ENCODE data around the gene LHFPL2. TPM values are rescaled to one million over a fixed set of nuclear protein-coding genes. Genes with fewer than 3 reads are reported as not detected.

The LHFPL2 gene
- polyA plus RNA-seq, 1 donor from 2014 or later: 9.1 TPM

- Mint-ChIP-seq H3K27me3 (no peaks in the 10 kb centered on the region), H3K4me3 (no peak overlapping the region), H3K27ac (no peak overlapping the region), H3K9me3 (no peaks in the 10 kb centered on the region), H3K4me1 (peaks cover 6 to 8% (median 8%) of the 10 kb centered on the region in 3 donors), H3K36me3 (peaks cover 4% of the 10 kb centered on the region)
These were observed 122.5 kb downstream of the LHFPL2 start for GRCh38 chr5:78526049-78526525.

GRCh38 chr5:78523314-78524193 lies 125.0 kb downstream of the LHFPL2 start:
- Mint-ChIP-seq H3K27ac (peak overlapping the region in 1 of 3 donors; percentile 72), H3K9me3 (no peaks in the 10 kb centered on the region), H3K4me3 (no peak overlapping the region), H3K36me3 (peaks cover 4% of the 10 kb centered on the region), H3K4me1 (peaks cover 5 to 8% (median 6%) of the 10 kb centered on the region in 3 donors), H3K27me3 (no peaks in the 10 kb centered on the region)

GRCh38 chr5:78522476-78523260 lies 125.9 kb downstream of the LHFPL2 start:
- Mint-ChIP-seq H3K4me1 (peaks cover 5 to 8% (median 6%) of the 10 kb centered on the region in 3 donors), H3K4me3 (no peak overlapping the region), H3K27me3 (no peaks in the 10 kb centered on the region), H3K36me3 (no peaks in the 10 kb centered on the region), H3K27ac (no peak overlapping the region), H3K9me3 (no peaks in the 10 kb centered on the region)

GRCh38 chr5:78521455-78521854 lies 127.1 kb downstream of the LHFPL2 start:
- H3K4me1 Mint-ChIP-seq: peaks cover 4 to 8% (median 5%) of the 10 kb centered on the region in 3 donors
- H3K9me3 Mint-ChIP-seq: no peaks in the 10 kb centered on the region
- no peak overlapping the region for H3K4me3 Mint-ChIP-seq
- no peaks in the 10 kb centered on the region for H3K36me3 Mint-ChIP-seq
- H3K27me3 Mint-ChIP-seq: no peaks in the 10 kb centered on the region
- H3K27ac Mint-ChIP-seq: no peak overlapping the region

GRCh38 chr5:78519198-78519941 lies 129.2 kb downstream of the LHFPL2 start:
- no peak overlapping the region for H3K4me3 Mint-ChIP-seq
- no peak overlapping the region for H3K27ac Mint-ChIP-seq
- H3K9me3 Mint-ChIP-seq: no peaks in the 10 kb centered on the region
- no peaks in the 10 kb centered on the region for H3K27me3 Mint-ChIP-seq
- peaks cover 0 to 2% (median 0%) of the 10 kb centered on the region in 3 donors for H3K4me1 Mint-ChIP-seq
- H3K36me3 Mint-ChIP-seq: peaks cover 6% of the 10 kb centered on the region

GRCh38 chr5:78518365-78519197 lies 130.0 kb downstream of the LHFPL2 start:
- Mint-ChIP-seq H3K4me3 (no peak overlapping the region), H3K27me3 (no peaks in the 10 kb centered on the region), H3K4me1 (peaks cover 0 to 2% (median 0%) of the 10 kb centered on the region in 3 donors), H3K36me3 (peaks cover 6% of the 10 kb centered on the region), H3K9me3 (peaks cover 0 to 1% (median 0%) of the 10 kb centered on the region in 3 donors), H3K27ac (no peak overlapping the region)

- Mint-ChIP-seq H3K36me3 (peaks cover 6% of the 10 kb centered on the region), H3K9me3 (peaks cover 0 to 5% (median 0%) of the 10 kb centered on the region in 3 donors), H3K4me1 (peaks cover 3 to 5% (median 5%) of the 10 kb centered on the region in 3 donors), H3K4me3 (no peak overlapping the region), H3K27ac (no peak overlapping the region), H3K27me3 (peaks cover 3% of the 10 kb centered on the region)
These were observed 132.9 kb downstream of the LHFPL2 start for GRCh38 chr5:78515670-78516069.

- Mint-ChIP-seq H3K4me1 (peaks cover 8 to 10% (median 9%) of the 10 kb centered on the region in 3 donors), H3K27ac (peak overlapping the region in 1 of 3 donors; percentile 13), H3K9me3 (peaks cover 0 to 5% (median 0%) of the 10 kb centered on the region in 3 donors), H3K4me3 (no peak overlapping the region), H3K36me3 (peaks cover 6% of the 10 kb centered on the region), H3K27me3 (peaks cover 3% of the 10 kb centered on the region)
These were observed 133.9 kb downstream of the LHFPL2 start for GRCh38 chr5:78514427-78515330.

- Mint-ChIP-seq H3K27me3 (peaks cover 8% of the 10 kb centered on the region), H3K4me1 (peaks cover 12 to 14% (median 14%) of the 10 kb centered on the region in 3 donors), H3K4me3 (no peak overlapping the region), H3K27ac (peak overlapping the region in 1 of 3 donors; percentile 13), H3K36me3 (peaks cover 6% of the 10 kb centered on the region), H3K9me3 (peaks cover 0 to 5% (median 0%) of the 10 kb centered on the region in 3 donors)
These were observed 135.1 kb downstream of the LHFPL2 start for GRCh38 chr5:78513441-78513840.

GRCh38 chr5:78512435-78512834 lies 136.1 kb downstream of the LHFPL2 start:
- Mint-ChIP-seq H3K27ac (no peak overlapping the region), H3K9me3 (peaks cover 0 to 5% (median 0%) of the 10 kb centered on the region in 3 donors), H3K27me3 (peaks cover 8% of the 10 kb centered on the region), H3K36me3 (peaks cover 6% of the 10 kb centered on the region), H3K4me3 (no peak overlapping the region), H3K4me1 (peaks cover 12 to 14% (median 14%) of the 10 kb centered on the region in 3 donors)

- peaks cover 8% of the 10 kb centered on the region for H3K27me3 Mint-ChIP-seq
- H3K36me3 Mint-ChIP-seq: peaks cover 5% of the 10 kb centered on the region
- peak overlapping the region in 3 of 4 donors; percentile 51 to 84 (median 84) for H3K4me3 Mint-ChIP-seq
- peaks cover 0 to 5% (median 0%) of the 10 kb centered on the region in 3 donors for H3K9me3 Mint-ChIP-seq
- H3K4me1 Mint-ChIP-seq: peaks cover 12 to 14% (median 14%) of the 10 kb centered on the region in 3 donors
- H3K27ac Mint-ChIP-seq: peak overlapping the region in 1 of 3 donors; percentile 40
These were observed 137.3 kb downstream of the LHFPL2 start for GRCh38 chr5:78511121-78511906.
